ENCODE data around the gene COL9A3. TPM values are rescaled to one million over a fixed set of nuclear protein-coding genes. Genes with fewer than 3 reads are reported as not detected.

The COL9A3 gene
- total RNA-seq, 1 experiment from 2014 or later, result 136 TPM

GRCh38 chr20:62792940-62793756 is 23.7 kb upstream of the COL9A3 start:
- ATAC-seq (no peak), DNase-seq (ENCODE audit: low spot score) (no peak)
- peaks cover 16% of the 10 kb centered on the region for H3K4me1 Mint-ChIP-seq
- no peak overlapping the region; the same call in 1 of the 2 replicates for H3K27ac Mint-ChIP-seq
- H3K27me3 Mint-ChIP-seq (ENCODE audit: low read depth), result peaks cover 19% of the 10 kb centered on the region
- ChIA-PET POLR2A (no interaction called here), CTCF (interaction anchor here (1.2 to 2.7 kb wide), 15 partner anchors 11 to 411 kb away, joined by 3 to 38 read pairs (median 10); partner anchors contain the start of genes COL9A3, NTSR1, RBBP8NL and TCFL5)
- peak overlapping the region; percentile 55 for H3K4me3 Mint-ChIP-seq
- TF ChIP-seq, protein P1, sequence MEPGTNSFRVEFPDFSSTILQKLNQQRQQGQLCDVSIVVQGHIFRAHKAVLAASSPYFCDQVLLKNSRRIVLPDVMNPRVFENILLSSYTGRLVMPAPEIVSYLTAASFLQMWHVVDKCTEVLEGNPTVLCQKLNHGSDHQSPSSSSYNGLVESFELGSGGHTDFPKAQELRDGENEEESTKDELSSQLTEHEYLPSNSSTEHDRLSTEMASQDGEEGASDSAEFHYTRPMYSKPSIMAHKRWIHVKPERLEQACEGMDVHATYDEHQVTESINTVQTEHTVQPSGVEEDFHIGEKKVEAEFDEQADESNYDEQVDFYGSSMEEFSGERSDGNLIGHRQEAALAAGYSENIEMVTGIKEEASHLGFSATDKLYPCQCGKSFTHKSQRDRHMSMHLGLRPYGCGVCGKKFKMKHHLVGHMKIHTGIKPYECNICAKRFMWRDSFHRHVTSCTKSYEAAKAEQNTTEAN (CRISPR knock-in tag; IDR thresholded peaks at IDR 0.05), result no peak
- 0 out of 2 replicates have a peak, but pooled peaks have one; percentile 34 for TF ChIP-seq USF1 (CRISPR knock-in tag; IDR thresholded peaks at IDR 0.05)
- TF ChIP-seq FOXJ3 (CRISPR knock-in tag; IDR thresholded peaks at IDR 0.05; ENCODE audit: borderline replicate concordance), result no peak
- no peak for TF ChIP-seq PRRX2 (CRISPR knock-in tag; IDR thresholded peaks at IDR 0.05)
- TF ChIP-seq ZBTB21 (CRISPR knock-in tag; IDR thresholded peaks at IDR 0.05; ENCODE audit: borderline replicate concordance), result no peak
- TF ChIP-seq FOXP1 (CRISPR knock-in tag; IDR thresholded peaks at IDR 0.05; ENCODE audit: borderline replicate concordance), result no peak
- no peak for TF ChIP-seq TCF7 (CRISPR knock-in tag; IDR thresholded peaks at IDR 0.05; ENCODE audit: low read depth)
- TF ChIP-seq ETV6 (CRISPR knock-in tag; IDR thresholded peaks at IDR 0.05), result no peak
- TF ChIP-seq, protein P2, sequence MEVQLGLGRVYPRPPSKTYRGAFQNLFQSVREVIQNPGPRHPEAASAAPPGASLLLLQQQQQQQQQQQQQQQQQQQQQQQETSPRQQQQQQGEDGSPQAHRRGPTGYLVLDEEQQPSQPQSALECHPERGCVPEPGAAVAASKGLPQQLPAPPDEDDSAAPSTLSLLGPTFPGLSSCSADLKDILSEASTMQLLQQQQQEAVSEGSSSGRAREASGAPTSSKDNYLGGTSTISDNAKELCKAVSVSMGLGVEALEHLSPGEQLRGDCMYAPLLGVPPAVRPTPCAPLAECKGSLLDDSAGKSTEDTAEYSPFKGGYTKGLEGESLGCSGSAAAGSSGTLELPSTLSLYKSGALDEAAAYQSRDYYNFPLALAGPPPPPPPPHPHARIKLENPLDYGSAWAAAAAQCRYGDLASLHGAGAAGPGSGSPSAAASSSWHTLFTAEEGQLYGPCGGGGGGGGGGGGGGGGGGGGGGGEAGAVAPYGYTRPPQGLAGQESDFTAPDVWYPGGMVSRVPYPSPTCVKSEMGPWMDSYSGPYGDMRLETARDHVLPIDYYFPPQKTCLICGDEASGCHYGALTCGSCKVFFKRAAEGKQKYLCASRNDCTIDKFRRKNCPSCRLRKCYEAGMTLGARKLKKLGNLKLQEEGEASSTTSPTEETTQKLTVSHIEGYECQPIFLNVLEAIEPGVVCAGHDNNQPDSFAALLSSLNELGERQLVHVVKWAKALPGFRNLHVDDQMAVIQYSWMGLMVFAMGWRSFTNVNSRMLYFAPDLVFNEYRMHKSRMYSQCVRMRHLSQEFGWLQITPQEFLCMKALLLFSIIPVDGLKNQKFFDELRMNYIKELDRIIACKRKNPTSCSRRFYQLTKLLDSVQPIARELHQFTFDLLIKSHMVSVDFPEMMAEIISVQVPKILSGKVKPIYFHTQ (CRISPR knock-in tag; IDR thresholded peaks at IDR 0.05), result no peak
- H3K9me3 Mint-ChIP-seq, result no peaks in the 10 kb centered on the region
- peaks cover 1% of the 10 kb centered on the region for H3K36me3 Mint-ChIP-seq

GRCh38 chr20:62793757-62794006 is 23.2 kb upstream of the COL9A3 start:
- Mint-ChIP-seq H3K27me3 (ENCODE audit: low read depth) (peaks cover 19% of the 10 kb centered on the region), H3K4me1 (peaks cover 16% of the 10 kb centered on the region), H3K36me3 (peaks cover 7% of the 10 kb centered on the region), H3K4me3 (peak overlapping the region; percentile 55), H3K27ac (no peak overlapping the region), H3K9me3 (no peaks in the 10 kb centered on the region)
- ChIA-PET POLR2A (interaction anchor here (0.9 kb wide), 1 partner anchor 22 kb away, joined by 4 read pairs; no protein-coding TSS in a partner anchor), CTCF (interaction anchor here (0.6 to 3.1 kb wide), 32 partner anchors 10 to 584 kb away, joined by 3 to 20 read pairs (median 4); partner anchors contain the start of genes COL9A3, NTSR1, RBBP8NL and TCFL5)
- ATAC-seq (no peak), DNase-seq (ENCODE audit: low spot score) (no peak)
- TF ChIP-seq FOXP1 (CRISPR knock-in tag; IDR thresholded peaks at IDR 0.05; ENCODE audit: borderline replicate concordance), result no peak
- TF ChIP-seq TP53 (CRISPR knock-in tag; IDR thresholded peaks at IDR 0.05), result no peak
- TF ChIP-seq, protein P3, sequence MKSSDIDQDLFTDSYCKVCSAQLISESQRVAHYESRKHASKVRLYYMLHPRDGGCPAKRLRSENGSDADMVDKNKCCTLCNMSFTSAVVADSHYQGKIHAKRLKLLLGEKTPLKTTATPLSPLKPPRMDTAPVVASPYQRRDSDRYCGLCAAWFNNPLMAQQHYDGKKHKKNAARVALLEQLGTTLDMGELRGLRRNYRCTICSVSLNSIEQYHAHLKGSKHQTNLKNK (CRISPR knock-in tag; IDR thresholded peaks at IDR 0.05), result no peak
- no peak for TF ChIP-seq GRHL2 (CRISPR knock-in tag; IDR thresholded peaks at IDR 0.05; ENCODE audit: insufficient replicate concordance, severe bottlenecking)
- 0 out of 2 replicates have a peak, but pooled peaks have one; percentile 11 for TF ChIP-seq MAX (CRISPR knock-in tag; IDR thresholded peaks at IDR 0.05)
- no peak for TF ChIP-seq ARID4B (CRISPR knock-in tag; IDR thresholded peaks at IDR 0.05; ENCODE audit: borderline replicate concordance)
- no peak for TF ChIP-seq NR1H2 (CRISPR knock-in tag; IDR thresholded peaks at IDR 0.05)
- no peak for TF ChIP-seq FOXK1 (CRISPR knock-in tag; IDR thresholded peaks at IDR 0.05)
- no peak for TF ChIP-seq CREB1 (CRISPR knock-in tag; IDR thresholded peaks at IDR 0.05)
- no peak for TF ChIP-seq PREB (CRISPR knock-in tag; IDR thresholded peaks at IDR 0.05; ENCODE audit: borderline replicate concordance)
- TF ChIP-seq, protein P4, sequence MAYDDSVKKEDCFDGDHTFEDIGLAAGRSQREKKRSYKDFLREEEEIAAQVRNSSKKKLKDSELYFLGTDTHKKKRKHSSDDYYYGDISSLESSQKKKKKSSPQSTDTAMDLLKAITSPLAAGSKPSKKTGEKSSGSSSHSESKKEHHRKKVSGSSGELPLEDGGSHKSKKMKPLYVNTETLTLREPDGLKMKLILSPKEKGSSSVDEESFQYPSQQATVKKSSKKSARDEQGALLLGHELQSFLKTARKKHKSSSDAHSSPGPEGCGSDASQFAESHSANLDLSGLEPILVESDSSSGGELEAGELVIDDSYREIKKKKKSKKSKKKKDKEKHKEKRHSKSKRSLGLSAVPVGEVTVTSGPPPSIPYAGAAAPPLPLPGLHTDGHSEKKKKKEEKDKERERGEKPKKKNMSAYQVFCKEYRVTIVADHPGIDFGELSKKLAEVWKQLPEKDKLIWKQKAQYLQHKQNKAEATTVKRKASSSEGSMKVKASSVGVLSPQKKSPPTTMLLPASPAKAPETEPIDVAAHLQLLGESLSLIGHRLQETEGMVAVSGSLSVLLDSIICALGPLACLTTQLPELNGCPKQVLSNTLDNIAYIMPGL (CRISPR knock-in tag; IDR thresholded peaks at IDR 0.05), result no peak
- no peak for TF ChIP-seq EMX1 (CRISPR knock-in tag; IDR thresholded peaks at IDR 0.05)

Measured in WTC11 (cell line).